Lung microvascular endothelial cell (primary cell): Measurements from ENCODE around the gene NID1. TPM values are rescaled to one million over a fixed set of nuclear protein-coding genes. Genes with fewer than 3 reads are reported as not detected.
A peak's percentile ranks its signal among the peaks of the same experiment; 100 is the strongest.
"Not testable (repeated sequence)": the region's sequence is repeated elsewhere in the genome, so short reads cannot be mapped to it uniquely, and the experiment has no call there.

Experiments
- DNase-seq, 2 donors: peaks; one replicate each; pipeline versions ENCODE4 v3.0.0 to v3.0.0-alpha.2; 2010; ENCODE audit warnings: low read depth in 2 of 2
- total RNA-seq: library from RNA; depleted of rRNA; stranded (reverse); fragments of >200 nt; gene quantifications from 2 replicates; pipeline ENCODE4 v1.2.1, GENCODE V29; 2014

The NID1 gene
- total RNA-seq, 1 donor from 2014 or later = 131 TPM

DNA sequence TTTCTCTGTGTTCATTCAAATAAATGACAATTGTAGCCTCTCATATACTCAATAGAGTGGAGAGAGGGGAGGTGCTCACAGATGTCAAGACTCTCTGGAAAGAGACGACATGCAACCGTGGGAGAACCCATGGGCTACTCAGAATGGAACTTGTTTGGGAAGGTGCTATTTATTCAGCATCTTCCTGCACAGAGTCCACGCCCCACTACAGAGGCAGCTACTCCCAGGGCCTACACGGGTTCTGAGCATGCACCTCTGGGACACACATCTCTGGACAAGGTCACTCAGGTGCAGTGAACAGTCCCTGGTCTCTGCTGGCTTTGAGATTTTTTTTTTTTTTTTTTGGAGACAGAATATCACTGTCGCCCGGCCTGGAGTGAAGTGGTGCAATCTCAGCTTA lies 64.1 kb downstream of the NID1 start:
- no peak for DNase-seq

DNA sequence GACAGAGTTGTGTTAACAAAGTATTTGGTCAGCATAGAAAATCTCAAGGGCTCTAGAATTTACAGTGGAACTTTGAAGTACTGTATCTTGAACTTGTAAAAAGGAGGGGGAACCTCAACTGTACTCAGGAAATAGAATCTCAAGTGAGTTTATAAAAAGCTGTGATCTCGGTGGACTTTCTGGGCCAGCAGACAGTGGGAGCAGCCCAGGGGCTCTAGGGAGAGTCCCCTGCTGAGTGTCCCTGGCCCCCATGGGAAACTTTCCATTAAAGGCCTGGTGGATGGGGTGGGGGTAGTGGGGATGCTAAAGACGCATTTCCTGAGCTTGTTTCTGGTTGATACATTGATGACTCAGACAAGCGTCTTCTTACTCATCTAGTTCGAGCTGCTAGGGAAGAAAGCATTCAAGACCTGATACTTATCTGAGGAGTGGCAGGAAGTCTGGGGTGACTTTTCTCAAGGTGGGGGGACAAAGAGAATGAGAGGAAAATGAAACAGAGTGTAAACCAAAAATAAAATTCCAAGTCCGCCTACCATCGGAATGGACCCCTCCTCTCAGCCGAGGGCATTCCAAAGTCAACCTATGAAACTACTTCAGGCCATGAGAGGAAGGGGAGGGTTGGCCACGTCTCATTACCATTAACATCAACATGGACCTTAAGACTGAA lies 65.5 kb downstream of the NID1 start:
- DNase-seq = peak; percentile 43 to 99

DNA sequence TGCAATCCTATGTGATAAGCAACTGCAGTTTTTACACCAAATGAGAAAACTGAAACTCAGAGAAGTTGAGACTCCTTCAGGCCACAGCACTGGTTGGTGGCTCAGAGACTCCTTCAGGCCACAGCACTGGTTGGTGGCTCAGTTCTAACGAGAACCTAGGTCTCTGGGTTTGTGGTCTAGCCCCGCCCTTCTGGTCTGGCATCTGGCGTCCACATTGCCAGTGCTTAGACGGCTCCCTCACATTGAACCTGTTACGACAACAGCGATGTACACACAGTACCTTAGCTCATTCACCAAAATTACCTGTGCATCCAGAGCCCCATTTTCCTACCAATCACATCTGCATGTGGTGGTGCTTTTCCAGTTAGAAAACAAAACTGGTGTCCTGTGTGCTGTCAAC lies 66.1 kb downstream of the NID1 start:
- DNase-seq = no peak

- no peak for DNase-seq
These were observed 67.0 kb downstream of the NID1 start for GRCh38 chr1:235997931-235998330.

DNA sequence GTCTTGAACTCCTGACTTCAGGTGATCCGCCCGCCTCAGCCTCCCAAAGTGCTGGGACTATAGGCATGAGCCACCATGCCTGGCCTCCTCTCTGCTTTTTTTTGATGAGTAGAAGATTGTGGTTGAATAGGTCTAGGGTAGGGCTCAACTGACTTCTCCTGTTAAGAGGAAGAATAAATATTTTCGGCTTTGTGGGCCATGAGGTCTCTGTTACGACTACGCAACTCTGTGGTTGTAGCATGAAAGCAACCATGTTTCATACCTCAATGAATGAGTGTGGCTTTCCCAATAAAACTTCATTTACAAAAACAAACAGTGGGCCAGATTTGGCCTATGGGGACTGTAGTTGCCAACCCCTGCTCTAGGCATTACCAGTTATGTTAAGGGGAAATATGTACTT lies 67.8 kb downstream of the NID1 start:
- DNase-seq = no peak

GRCh38 chr1:235996048-235996785 lies 68.7 kb downstream of the NID1 start:
- no peak for DNase-seq

DNA sequence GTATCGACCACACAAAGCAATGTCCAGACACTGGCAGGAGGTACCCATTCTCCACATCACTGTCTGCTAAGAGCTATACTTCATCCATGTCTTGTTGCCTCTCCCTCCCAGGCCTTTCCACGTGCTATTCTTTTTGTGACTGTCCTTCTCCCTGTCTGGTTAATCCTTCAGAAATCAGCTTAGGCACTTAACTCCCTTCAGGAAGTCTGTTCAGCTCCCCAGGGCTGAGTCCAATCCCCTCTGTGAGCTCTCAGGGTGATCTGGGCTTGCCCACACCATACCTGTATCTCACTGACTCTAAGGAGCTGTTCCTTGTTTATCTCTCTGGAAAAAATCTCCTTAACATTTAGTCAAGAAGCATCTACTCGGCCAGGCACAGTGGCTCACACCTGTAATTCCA lies 69.4 kb downstream of the NID1 start:
- no peak for DNase-seq

DNA sequence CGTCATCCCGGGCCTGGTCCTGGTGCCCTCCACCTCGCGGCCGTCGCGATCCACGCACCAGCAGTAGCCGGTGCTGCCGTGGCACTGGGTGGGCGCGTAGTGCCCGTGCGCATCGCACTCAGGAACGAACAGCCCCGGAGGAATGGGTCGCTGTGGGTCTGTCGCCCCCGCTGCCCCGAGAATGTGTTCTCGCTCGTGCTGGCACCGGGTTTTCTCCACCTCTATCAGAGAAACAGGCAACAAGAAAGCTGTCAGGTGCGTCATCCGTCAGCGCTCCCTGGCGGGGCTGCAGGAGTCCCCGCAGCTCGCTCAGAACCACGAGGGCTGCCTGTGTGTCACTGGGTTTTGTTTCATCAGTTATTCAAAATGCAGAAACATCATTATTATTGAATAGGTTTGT lies 71.2 kb downstream of the NID1 start:
- no peak for DNase-seq

DNA sequence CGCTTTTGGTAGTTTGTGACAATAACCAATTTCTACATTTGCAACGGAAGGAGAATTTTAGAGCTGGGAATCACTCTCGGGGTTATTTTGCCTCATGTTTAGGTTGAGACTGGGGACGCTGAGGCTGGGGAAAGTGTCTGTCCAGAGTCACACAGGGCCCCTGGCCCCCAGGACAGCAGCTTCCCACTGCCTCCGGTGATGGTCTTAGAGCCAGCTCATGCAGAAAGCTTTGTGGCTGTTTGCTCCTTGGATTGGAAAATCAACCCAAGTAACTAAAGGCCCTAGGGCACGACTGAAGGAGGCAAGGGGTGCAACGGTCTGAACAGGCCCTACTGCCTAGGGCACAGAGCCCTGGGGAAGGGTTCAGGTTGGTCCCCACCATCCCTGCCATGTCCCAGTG lies 72.0 kb downstream of the NID1 start:
- DNase-seq = no peak

DNA sequence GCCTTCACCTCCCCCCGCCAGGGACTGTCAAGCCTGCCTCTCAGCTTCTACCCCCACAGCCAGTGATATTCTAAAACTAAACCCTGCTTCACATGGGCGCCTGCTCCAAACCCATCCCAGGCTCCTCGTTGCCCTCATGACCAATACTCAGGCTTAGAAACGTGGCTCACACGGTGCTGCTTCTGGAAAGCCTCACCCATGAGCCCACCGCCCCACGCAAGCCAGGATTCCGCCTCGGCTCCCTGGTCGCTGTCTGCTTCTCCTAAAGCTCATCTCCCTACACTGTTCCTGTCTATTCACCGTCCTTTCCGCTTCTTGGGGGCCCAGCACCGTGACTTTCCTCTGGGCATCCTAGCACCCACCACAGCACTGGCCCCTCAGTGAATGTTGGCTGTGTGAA lies 72.5 kb downstream of the NID1 start:
- no peak for DNase-seq

DNA sequence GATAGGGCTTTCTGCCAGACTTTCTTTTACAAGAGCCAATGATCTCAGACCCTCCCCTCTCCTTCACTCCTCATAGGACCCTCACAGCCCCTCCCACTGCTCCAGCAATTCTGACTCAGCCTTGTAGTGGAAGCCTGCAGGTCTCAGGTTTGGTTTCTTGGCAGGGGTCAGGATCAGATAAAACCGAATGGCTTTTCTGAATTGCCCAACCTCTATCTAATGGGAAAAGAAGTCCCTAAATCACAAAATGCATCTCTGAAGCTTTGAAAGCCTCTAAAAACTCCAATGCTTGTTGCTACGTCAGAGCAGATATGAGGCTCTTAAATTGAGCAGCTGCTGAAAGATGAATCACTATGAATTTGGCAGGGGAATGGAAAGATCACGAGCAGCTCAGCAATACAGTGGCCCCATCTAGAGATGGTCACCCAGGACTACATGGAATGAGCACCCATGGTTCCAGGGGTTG lies 74.5 kb downstream of the NID1 start:
- peak in 1 of 2 donors; percentile 17 for DNase-seq

DNA sequence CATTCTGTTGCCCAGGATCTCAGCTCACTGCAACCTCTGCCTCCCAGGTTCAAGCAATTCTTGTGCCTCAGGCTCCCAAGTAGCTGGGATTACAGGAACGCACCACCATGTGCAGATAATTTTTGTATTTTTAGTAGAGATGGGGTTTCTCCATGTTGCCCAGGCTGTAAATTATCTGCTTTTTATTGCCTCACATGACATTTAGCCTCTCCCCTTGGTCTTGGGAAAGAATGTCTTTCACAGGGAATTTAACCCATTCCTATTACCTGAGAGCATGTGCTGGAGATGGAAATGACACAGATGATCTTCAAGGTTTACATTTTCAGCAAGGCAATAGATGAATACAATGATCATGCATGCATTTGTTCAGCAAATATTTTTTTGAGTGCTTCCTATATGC lies 75.8 kb downstream of the NID1 start:
- no peak for DNase-seq

- peak; percentile 30 to 91 for DNase-seq
These were observed 78.0 kb downstream of the NID1 start for GRCh38 chr1:235986869-235987268.

DNA sequence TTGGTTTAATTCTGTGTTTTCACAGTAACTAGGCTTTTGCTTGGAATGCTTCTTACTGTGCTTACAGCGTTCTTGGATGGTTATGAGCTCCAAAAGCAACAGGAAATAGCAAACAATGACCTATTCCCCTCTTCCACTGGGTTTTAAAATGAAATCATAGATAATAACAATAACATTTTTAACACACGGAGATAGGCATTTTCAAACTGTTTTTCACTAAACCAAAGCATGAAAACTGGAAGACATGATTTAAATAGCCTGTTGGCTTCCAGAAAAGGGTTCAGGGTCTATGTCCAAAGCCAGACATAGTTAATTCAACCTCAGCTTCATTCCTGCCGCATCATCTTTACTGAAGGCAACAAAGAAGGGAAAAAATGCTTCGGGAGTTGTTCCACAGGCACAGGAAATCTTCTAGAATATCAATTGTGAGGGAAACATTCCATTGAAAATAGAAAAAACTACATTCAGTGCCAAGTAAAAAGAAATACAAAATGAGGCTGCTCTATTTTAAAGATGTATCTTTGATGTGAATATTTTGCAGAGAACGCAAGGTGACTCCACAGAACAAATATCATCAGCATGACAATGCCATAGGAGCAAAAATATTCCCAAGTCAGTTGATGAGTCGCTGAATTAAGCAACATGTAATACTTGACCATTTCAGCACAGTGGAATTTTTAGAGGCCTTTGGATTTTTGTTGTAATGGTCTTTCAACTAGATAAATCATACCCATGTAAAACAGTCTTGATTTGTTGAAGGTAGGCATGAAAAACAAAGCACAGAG lies 80.7 kb downstream of the NID1 start:
- peak; percentile 76 to 89 for DNase-seq

DNA sequence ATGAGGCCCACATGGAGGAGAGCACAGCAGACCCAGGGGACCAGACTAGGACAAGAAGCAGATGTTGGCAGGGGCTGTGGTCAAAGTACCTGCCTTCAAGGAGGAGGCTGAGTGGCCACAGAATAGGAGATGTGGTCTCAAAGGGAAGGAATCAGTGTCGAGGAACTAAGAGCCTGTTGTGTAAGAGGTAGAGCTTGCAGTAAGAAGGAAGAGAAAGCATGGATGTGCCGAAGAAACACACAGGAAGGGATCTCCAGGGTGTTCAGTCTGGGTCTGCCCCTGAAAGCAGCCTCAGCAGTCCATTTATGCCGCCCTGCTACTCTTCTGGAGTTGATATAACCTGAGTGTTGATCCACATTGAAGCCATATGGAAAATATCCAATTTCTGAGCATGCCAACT lies 83.9 kb downstream of the NID1 start:
- DNase-seq = no peak

- no peak for DNase-seq
These were observed 85.1 kb downstream of the NID1 start for GRCh38 chr1:235979716-235980333.

DNA sequence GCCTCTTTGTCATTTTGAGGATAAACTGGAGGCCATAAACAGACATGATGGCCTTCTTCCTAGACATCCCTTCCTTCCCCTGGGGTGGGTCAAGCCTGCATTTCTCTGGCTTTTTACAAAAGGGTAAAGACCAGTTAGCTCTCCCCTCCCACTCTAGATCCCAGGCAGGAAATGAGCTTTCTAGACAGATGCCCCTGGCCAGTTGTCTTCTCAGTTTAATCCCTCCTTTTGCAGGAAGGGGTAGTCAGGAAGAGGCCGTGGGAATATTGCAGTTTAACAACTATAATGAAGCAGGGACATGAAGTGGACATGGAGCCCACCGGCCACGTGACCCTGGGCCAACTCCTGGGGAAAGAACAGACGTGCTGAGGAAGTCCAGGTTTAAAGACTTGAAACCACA lies 85.7 kb downstream of the NID1 start:
- no peak for DNase-seq

- DNase-seq = peak in 1 of 2 donors; percentile 74
These were observed 88.4 kb downstream of the NID1 start for GRCh38 chr1:235976490-235976889.

- DNase-seq = no peak
These were observed 90.3 kb downstream of the NID1 start for GRCh38 chr1:235974616-235975015.

DNA sequence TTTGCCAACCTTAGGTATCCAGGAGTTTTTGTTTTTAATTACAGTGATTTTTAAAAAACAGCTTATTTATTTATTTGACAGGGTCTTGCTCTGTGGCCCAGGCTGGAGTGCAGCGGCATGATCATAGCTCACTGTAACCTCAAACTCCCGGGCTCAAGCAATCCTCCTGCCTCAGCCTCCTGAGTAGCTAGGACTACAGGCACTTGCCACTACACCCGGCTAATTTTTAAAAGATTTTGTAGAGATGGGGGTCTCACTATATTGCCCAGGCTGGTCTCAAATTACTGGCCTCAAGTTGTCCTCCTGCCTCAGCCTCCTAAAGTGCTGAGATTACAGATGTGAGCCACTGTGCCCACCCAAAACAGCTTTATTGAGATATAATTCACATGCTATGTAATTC lies 92.2 kb downstream of the NID1 start:
- not testable (repeated sequence) for DNase-seq

DNA sequence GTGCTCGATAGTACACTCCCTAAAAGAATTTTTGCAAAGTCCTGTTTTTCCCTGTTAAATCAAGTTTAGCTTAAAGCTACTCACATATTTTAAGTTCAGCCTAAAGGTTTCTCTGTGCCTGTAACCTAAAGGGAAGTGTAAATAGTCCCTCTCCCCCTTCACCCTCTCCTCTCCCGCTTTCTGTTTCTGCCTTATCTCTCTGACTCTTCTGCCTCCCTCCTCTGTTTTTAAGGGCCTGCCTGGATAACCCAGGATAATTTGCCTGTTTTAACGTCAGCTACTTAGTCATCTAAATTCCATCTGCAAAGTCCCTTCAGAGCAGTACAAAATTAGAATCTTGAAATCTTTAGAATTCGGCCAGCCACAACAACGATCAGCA lies 92.6 kb downstream of the NID1 start:
- DNase-seq = peak in 1 of 2 donors; percentile 45
